GM12872 (cell line): ENCODE data around the gene FUCA2.

Experiments
- TF ChIP-seq, protein P1 (sequence below): IDR thresholded peaks from 3 replicates; pipeline ENCODE4 v1.5.1; 2011; ENCODE audit warnings: low read depth, mild to moderate bottlenecking, low read length, moderate library complexity; ENCODE audit not compliant: insufficient read depth

The FUCA2 gene

DNA sequence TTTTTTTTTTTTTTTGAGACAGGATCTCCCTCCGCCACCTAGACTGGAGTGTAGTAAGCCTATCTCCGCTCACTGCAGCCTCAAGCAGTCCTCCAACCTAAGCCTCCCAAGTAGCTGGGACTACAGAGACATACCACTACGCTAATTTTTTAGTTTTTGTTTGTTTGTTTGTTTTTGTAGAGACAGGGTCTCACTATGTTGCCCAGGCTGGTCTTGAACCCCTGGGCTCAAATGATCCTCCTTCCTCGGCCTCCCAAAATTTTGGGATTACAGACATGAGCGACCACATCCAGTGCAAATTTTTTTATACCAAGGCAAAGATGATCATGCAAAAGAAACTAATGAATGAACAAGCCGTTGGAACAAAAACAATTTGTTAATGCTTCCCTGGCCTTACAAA is 5.3 kb downstream of the FUCA2 start:
- TF ChIP-seq, protein P1, sequence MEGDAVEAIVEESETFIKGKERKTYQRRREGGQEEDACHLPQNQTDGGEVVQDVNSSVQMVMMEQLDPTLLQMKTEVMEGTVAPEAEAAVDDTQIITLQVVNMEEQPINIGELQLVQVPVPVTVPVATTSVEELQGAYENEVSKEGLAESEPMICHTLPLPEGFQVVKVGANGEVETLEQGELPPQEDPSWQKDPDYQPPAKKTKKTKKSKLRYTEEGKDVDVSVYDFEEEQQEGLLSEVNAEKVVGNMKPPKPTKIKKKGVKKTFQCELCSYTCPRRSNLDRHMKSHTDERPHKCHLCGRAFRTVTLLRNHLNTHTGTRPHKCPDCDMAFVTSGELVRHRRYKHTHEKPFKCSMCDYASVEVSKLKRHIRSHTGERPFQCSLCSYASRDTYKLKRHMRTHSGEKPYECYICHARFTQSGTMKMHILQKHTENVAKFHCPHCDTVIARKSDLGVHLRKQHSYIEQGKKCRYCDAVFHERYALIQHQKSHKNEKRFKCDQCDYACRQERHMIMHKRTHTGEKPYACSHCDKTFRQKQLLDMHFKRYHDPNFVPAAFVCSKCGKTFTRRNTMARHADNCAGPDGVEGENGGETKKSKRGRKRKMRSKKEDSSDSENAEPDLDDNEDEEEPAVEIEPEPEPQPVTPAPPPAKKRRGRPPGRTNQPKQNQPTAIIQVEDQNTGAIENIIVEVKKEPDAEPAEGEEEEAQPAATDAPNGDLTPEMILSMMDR, result no peak

DNA sequence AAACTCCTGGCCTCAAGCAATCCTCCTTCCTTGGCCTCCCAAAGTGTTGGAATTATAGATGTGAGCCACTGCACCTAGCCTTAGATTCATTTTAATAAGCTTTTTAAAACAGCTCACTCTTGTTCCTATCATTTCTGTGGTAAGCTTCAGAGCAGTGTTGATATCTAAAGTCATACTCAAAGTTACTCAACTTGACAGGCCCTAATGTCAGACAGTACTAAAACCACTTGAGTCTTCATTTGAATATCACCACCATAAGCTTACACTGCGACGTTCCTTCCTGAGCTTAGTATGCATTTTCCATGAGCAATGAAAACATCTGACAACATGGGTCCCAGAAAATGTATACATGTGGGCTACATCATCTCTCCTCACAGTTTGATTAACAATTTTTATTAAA is 6.0 kb downstream of the FUCA2 start:
- TF ChIP-seq, protein P1, result no peak

- TF ChIP-seq, protein P1, result no peak
These were observed 6.4 kb downstream of the FUCA2 start for GRCh38 chr6:143505111-143505510.

GRCh38 chr6:143504369-143504768 is 7.2 kb downstream of the FUCA2 start:
- TF ChIP-seq, protein P1, result no peak

GRCh38 chr6:143501851-143502250 is 9.7 kb downstream of the FUCA2 start:
- TF ChIP-seq, protein P1, result no peak

DNA sequence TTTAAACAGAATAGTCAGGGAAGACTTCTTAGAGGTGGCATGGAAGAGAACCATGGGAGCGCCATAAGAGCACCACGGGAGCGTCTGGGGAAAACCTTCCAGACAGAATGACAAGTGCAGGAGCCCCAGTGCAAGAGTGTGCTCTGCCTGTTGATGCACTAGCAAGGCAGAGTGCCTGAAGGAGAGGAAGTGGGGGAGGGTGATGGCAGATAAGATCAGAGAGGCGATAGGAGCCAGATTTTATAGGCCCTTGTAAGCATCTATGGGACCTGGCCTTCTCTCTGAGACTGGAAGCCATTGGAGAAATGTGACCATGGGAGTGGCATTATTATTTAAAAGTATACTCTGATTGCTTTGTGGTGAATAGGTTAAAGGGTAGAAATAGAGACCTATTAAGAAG is 13.1 kb downstream of the FUCA2 start:
- TF ChIP-seq, protein P1, result no peak

GRCh38 chr6:143496974-143497373 is 14.5 kb downstream of the FUCA2 start:
- TF ChIP-seq, protein P1, result no peak

DNA sequence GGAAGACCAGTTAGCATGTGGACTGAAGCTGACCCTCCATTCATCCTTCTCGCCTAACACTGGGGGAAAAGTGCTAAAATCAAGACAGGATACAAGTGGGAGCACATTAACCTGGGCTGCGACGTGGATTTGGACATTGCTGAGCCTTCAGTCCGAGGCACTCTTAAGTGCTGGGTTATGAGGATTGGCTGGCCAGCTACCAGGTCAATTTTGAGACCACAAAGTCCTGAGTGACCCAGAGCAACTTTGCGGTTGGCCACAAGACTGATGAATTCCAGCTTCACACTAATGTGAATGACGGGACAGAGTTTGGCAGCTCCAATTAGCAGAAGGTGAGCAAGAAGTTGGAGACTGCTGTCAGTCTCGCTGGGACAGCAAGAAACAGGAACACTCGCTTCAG is 20.7 kb downstream of the FUCA2 start:
- TF ChIP-seq, protein P1, result no peak
